ENCODE results near the gene SPATA19. TPM values are rescaled to one million over a fixed set of nuclear protein-coding genes. Genes with fewer than 3 reads are reported as not detected.

Gene SPATA19
- total and polyA plus RNA-seq, 2 of the 4 experiments (the other 2 are of a cell fraction) = not detected

DNA sequence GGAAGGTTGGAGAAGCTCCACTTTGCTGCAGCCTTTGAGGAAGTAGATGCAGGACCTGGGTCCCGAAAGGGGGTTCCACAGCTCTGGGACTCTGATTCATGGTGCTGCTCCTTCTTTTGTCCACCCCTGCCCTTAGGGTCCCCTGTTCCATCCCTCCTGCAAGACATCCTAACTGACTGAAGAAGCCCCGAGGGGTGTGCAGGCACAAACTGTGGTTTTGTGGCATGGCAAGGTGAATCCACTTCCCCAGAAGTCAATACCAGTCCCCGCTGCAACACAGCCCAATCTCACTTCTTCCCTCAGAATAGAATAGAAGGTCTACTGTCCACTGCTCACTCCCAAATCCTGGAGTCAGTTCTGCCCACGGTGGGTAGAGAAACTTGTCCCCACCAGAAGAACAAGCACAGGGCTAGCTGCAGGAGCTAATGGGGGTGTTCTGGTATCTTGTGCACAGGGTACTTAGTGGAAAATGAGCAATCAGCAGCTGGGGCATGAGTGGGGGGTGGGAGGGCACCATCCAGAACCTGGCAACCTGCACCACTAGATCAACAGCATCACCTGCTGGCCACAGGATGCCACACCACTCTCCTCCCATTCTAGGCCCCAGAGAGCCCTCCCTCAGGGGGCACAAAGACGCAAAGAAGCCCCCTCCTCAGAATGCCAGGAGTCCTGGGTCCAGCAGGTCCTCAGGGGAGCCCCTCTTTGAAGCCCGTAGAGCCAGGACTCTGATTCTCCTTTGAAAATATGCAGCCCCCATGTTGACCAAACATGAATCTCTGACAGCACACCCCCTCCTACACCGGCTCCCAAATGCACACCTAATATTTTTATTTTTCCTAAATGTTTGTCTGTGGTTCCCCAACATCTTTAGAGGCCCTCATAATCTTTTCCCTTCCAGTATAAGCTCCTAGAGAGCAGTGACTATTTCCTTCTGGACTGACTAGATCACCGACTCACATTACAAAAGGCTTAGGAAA is 14.1 kb downstream of the SPATA19 start (continued):
- TF ChIP-seq, protein P1, sequence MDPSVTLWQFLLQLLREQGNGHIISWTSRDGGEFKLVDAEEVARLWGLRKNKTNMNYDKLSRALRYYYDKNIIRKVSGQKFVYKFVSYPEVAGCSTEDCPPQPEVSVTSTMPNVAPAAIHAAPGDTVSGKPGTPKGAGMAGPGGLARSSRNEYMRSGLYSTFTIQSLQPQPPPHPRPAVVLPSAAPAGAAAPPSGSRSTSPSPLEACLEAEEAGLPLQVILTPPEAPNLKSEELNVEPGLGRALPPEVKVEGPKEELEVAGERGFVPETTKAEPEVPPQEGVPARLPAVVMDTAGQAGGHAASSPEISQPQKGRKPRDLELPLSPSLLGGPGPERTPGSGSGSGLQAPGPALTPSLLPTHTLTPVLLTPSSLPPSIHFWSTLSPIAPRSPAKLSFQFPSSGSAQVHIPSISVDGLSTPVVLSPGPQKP (IDR thresholded peaks at IDR 0.05; ENCODE audit: borderline replicate concordance, low read depth, low read length) = no peak

DNA sequence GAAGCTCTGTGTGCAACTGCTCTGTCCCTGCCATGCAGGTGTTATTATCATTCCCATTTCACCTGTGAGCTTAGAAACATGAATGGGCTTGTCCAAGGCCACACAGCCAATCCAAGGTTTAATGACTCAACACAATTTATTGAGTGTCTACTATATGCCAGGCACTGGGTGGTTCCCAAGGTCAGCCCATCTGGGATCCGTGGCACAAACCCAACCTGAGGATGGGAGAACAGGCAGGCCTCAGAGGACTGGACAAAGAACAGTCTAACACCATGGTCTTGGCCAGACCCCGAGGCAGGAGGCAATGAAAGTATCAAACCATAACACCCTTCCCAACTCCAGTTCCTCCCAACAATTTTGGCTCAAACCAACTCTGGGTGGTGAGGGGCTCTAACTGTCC is 15.7 kb downstream of the SPATA19 start:
- H4K91ac ChIP-seq (ENCODE audit: insufficient read depth, low read depth, low read length) = no peak overlapping the region
- no peaks in the 10 kb centered on the region for H3K36me3 ChIP-seq (ENCODE audit: control insufficient read depth, insufficient read depth, low read length)
- H2AFZ ChIP-seq (replicated peaks; ENCODE audit: low read length, poor library complexity) = no peak overlapping the region
- H4K20me1 ChIP-seq (ENCODE audit: insufficient read depth, low read length) = no peaks in the 10 kb centered on the region
- no peak overlapping the region for H3K18ac ChIP-seq (ENCODE audit: low read depth, low read length)
- DNase-seq (no peak), ATAC-seq (ENCODE audit: low read depth) (no peak)
- H2BK5ac ChIP-seq (ENCODE audit: low read depth, low read length, poor library complexity, severe bottlenecking) = no peak overlapping the region
- H3K27ac ChIP-seq (ENCODE audit: insufficient read depth, low read length) = no peak overlapping the region
- H3K79me1 ChIP-seq (ENCODE audit: low read depth in 1 of 2, low read length in 2 of 2) = no peaks in the 10 kb centered on the region
- no peaks in the 10 kb centered on the region for H3K4me1 ChIP-seq (ENCODE audit: control insufficient read depth, insufficient read depth, low read length)
- no peak overlapping the region for H2AK9ac ChIP-seq (replicated peaks; ENCODE audit: low read depth, low read length, poor library complexity)
- in situ Hi-C loops (cut with MboI; ENCODE audit: low sequenced_read_pairs) (no loop called here), dilution Hi-C loops (cut with HindIII; ENCODE audit: low sequenced_read_pairs, unreplicated experiment) (no loop called here), intact Hi-C loops (cut with micrococcal nuclease) (no loop called here)
- no peak overlapping the region for H2BK15ac ChIP-seq (ENCODE audit: low read depth, low read length)
- no peak overlapping the region for H4K5ac ChIP-seq (ENCODE audit: low read depth, low read length)
- no peak overlapping the region for H3K4me3 ChIP-seq (ENCODE audit: insufficient read depth, low read depth, low read length)
- BruUV-seq (replicated peaks) = no TSS peak
- no peak overlapping the region for H3K9ac ChIP-seq (ENCODE audit: low read depth, low read length)
- H3K27me3 ChIP-seq (ENCODE audit: control insufficient read depth, insufficient read depth, low read length) = no peaks in the 10 kb centered on the region
- H2AK5ac ChIP-seq (ENCODE audit: low read depth, low read length) = no peak overlapping the region
- POLR2A ChIA-PET (ENCODE audit: unreplicated experiment) = no interaction called here
- peaks cover 53% of the 10 kb centered on the region for H3K9me3 ChIP-seq (ENCODE audit: control insufficient read depth, insufficient read depth, low read length)
- CTCF ChIA-PET = no interaction called here
- H3K23ac ChIP-seq (ENCODE audit: low read depth, low read length) = no peak overlapping the region
- H4K8ac ChIP-seq (ENCODE audit: low read depth in 2 of 2, low read length in 2 of 2) = no peak overlapping the region
- no CpG with 5 or more reads among the region's 2 CpGs for WGBS, 2 experiments (ENCODE audit: extremely low coverage in 2 of 2, insufficient read length in 1 of 2)
- no peak overlapping the region for H2BK20ac ChIP-seq (ENCODE audit: low read depth, low read length)
- H2BK120ac ChIP-seq (ENCODE audit: low read depth, low read length) = no peak overlapping the region
- no peak overlapping the region for H3K14ac ChIP-seq (replicated peaks; ENCODE audit: low read depth, low read length)
- no peaks in the 10 kb centered on the region for H3K9me1 ChIP-seq (ENCODE audit: insufficient read depth, low read length)
- H3K56ac ChIP-seq (ENCODE audit: extremely low read depth, insufficient read depth, low read length) = no peak overlapping the region
- H3K4me2 ChIP-seq (ENCODE audit: low read depth, low read length) = no peak overlapping the region
- H3K4ac ChIP-seq (ENCODE audit: low read depth, low read length) = no peak overlapping the region
- TF ChIP-seq NFE2L2 (IDR thresholded peaks at IDR 0.05; ENCODE audit: low read depth, low read length) (no peak), RAD21 (IDR thresholded peaks at IDR 0.05; ENCODE audit: low read length) (no peak), MAFK (IDR thresholded peaks at IDR 0.05; ENCODE audit: low read depth, low read length) (no peak), FOS (IDR thresholded peaks at IDR 0.05; ENCODE audit: low read depth, low read length) (no peak), SMC3 (IDR thresholded peaks at IDR 0.05; ENCODE audit: low read depth, low read length) (no peak), RCOR1 (IDR thresholded peaks at IDR 0.05; ENCODE audit: insufficient replicate concordance, low read length) (no peak), CHD1 (IDR thresholded peaks at IDR 0.05; ENCODE audit: low read depth, low read length) (no peak), POLR2A (IDR thresholded peaks at IDR 0.05; ENCODE audit: low read depth, low read length) (no peak), CEBPB (IDR thresholded peaks at IDR 0.05; ENCODE audit: low read depth, low read length) (no peak), MAZ (IDR thresholded peaks at IDR 0.05; ENCODE audit: borderline replicate concordance, low read depth, low read length) (no peak), MXI1 (IDR thresholded peaks at IDR 0.05; ENCODE audit: borderline replicate concordance, low read depth, low read length) (no peak)
- TF ChIP-seq, protein P2, sequence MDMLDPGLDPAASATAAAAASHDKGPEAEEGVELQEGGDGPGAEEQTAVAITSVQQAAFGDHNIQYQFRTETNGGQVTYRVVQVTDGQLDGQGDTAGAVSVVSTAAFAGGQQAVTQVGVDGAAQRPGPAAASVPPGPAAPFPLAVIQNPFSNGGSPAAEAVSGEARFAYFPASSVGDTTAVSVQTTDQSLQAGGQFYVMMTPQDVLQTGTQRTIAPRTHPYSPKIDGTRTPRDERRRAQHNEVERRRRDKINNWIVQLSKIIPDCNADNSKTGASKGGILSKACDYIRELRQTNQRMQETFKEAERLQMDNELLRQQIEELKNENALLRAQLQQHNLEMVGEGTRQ (IDR thresholded peaks at IDR 0.05; ENCODE audit: low read depth, low read length) = no peak
- TF ChIP-seq, protein P1 (IDR thresholded peaks at IDR 0.05; ENCODE audit: borderline replicate concordance, low read depth, low read length) = no peak
